ENCODE measurements around the gene TTLL5.

TTLL5 gene

DNA sequence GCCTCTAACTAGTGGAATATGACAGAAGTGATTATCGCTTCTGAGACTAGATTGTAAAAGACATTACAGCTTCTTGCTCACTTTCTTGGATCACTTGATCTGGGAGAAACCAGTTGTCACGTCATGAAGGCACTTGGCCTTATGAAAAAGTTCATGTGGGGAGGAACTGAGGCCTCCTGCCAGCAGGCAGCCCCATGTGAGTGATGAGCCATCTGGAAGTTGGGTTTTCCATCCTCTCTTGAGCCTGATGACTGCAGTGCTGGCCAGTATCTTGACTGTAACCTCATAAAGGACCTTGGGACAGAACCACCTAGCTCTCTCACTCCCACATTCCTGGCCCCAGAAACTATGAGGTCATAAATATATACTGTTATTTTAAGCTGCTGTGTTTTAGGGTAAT is 28.0 kb downstream of the TTLL5 start:
- TF ChIP-seq TAF1 (IDR thresholded peaks at IDR 0.05; ENCODE audit: low read depth) = no peak
- TF ChIP-seq, protein P1, sequence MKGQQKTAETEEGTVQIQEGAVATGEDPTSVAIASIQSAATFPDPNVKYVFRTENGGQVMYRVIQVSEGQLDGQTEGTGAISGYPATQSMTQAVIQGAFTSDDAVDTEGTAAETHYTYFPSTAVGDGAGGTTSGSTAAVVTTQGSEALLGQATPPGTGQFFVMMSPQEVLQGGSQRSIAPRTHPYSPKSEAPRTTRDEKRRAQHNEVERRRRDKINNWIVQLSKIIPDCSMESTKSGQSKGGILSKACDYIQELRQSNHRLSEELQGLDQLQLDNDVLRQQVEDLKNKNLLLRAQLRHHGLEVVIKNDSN (IDR thresholded peaks at IDR 0.05) = no peak
- TF ChIP-seq, protein P2, sequence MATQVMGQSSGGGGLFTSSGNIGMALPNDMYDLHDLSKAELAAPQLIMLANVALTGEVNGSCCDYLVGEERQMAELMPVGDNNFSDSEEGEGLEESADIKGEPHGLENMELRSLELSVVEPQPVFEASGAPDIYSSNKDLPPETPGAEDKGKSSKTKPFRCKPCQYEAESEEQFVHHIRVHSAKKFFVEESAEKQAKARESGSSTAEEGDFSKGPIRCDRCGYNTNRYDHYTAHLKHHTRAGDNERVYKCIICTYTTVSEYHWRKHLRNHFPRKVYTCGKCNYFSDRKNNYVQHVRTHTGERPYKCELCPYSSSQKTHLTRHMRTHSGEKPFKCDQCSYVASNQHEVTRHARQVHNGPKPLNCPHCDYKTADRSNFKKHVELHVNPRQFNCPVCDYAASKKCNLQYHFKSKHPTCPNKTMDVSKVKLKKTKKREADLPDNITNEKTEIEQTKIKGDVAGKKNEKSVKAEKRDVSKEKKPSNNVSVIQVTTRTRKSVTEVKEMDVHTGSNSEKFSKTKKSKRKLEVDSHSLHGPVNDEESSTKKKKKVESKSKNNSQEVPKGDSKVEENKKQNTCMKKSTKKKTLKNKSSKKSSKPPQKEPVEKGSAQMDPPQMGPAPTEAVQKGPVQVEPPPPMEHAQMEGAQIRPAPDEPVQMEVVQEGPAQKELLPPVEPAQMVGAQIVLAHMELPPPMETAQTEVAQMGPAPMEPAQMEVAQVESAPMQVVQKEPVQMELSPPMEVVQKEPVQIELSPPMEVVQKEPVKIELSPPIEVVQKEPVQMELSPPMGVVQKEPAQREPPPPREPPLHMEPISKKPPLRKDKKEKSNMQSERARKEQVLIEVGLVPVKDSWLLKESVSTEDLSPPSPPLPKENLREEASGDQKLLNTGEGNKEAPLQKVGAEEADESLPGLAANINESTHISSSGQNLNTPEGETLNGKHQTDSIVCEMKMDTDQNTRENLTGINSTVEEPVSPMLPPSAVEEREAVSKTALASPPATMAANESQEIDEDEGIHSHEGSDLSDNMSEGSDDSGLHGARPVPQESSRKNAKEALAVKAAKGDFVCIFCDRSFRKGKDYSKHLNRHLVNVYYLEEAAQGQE (IDR thresholded peaks at IDR 0.05; ENCODE audit: low read depth) = no peak
- no peak for TF ChIP-seq TEAD4 (IDR thresholded peaks at IDR 0.05)
- no peak for TF ChIP-seq CEBPB (IDR thresholded peaks at IDR 0.05)
- TF ChIP-seq, protein P3, sequence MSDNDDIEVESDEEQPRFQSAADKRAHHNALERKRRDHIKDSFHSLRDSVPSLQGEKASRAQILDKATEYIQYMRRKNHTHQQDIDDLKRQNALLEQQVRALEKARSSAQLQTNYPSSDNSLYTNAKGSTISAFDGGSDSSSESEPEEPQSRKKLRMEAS (IDR thresholded peaks at IDR 0.05) = no peak
- TF ChIP-seq ZBTB7A (IDR thresholded peaks at IDR 0.05; ENCODE audit: low read depth) = no peak
- TF ChIP-seq FOXM1 (IDR thresholded peaks at IDR 0.05; ENCODE audit: borderline replicate concordance, low read depth) = no peak
- TF ChIP-seq EP300 (IDR thresholded peaks at IDR 0.05; ENCODE audit: borderline replicate concordance) = no peak
- no peak for TF ChIP-seq NFIC (IDR thresholded peaks at IDR 0.05)
- no peak for TF ChIP-seq YY1 (IDR thresholded peaks at IDR 0.05; ENCODE audit: low read depth)
- TF ChIP-seq CREB1 (IDR thresholded peaks at IDR 0.05; ENCODE audit: low read depth) = no peak
- no peak for TF ChIP-seq TCF12 (IDR thresholded peaks at IDR 0.05; ENCODE audit: low read depth)
- TF ChIP-seq EGR1 (IDR thresholded peaks at IDR 0.05) = no peak
- no peak for TF ChIP-seq RAD21 (IDR thresholded peaks at IDR 0.05; ENCODE audit: low read depth)

DNA sequence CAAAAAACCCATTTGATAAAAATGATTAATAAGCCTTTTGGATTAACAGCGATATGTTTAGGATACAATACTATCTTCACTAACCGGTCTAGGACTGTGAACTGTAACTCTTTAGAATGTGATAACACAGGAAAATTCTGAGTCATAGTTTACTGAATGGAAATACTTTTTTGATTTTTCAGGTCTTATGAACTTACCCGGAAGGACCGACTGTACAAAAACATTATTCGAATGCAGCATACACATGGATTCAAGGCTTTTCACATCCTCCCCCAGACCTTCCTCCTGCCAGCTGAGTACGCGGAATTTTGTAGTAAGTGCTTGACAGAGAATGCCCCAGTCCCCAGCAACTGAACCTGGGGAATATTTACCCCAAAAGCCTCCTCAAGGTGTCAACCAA is 29.0 kb downstream of the TTLL5 start:
- TF ChIP-seq CREB1 (IDR thresholded peaks at IDR 0.05; ENCODE audit: low read depth) (no peak), EGR1 (IDR thresholded peaks at IDR 0.05) (no peak), TAF1 (IDR thresholded peaks at IDR 0.05; ENCODE audit: low read depth) (no peak), FOXM1 (IDR thresholded peaks at IDR 0.05; ENCODE audit: borderline replicate concordance, low read depth) (no peak), NFIC (IDR thresholded peaks at IDR 0.05) (no peak), ZBTB7A (IDR thresholded peaks at IDR 0.05; ENCODE audit: low read depth) (no peak), YY1 (IDR thresholded peaks at IDR 0.05; ENCODE audit: low read depth) (no peak), EP300 (IDR thresholded peaks at IDR 0.05; ENCODE audit: borderline replicate concordance) (no peak), RAD21 (IDR thresholded peaks at IDR 0.05; ENCODE audit: low read depth) (no peak), TCF12 (IDR thresholded peaks at IDR 0.05; ENCODE audit: low read depth) (no peak), TEAD4 (IDR thresholded peaks at IDR 0.05) (no peak), CEBPB (IDR thresholded peaks at IDR 0.05) (no peak)
- TF ChIP-seq, protein P1 (IDR thresholded peaks at IDR 0.05) = no peak
- TF ChIP-seq, protein P2 (IDR thresholded peaks at IDR 0.05; ENCODE audit: low read depth) = no peak
- TF ChIP-seq, protein P3 (IDR thresholded peaks at IDR 0.05) = no peak

DNA sequence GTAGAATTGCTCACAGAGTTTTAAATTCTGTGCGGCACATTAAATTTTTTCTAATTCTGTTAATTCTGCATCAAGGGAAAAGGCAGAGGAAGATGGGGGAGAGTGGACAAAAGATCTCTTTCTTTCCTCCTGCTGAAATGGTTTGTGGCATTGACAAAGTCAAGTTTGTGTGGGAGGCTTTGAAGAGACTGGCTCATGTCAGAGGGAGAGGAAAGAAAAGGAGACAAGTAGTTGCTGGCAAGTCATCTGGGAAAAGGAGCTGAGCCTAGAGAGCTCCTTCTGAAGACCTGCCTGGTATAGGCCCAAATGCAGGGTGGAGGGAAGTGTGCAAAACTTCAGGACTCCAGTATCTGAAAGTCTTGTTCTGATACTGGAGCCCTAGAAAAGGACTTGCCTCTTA is 36.3 kb downstream of the TTLL5 start:
- TF ChIP-seq ZBTB7A (IDR thresholded peaks at IDR 0.05; ENCODE audit: low read depth) = no peak
- TF ChIP-seq TCF12 (IDR thresholded peaks at IDR 0.05; ENCODE audit: low read depth) = no peak
- TF ChIP-seq RAD21 (IDR thresholded peaks at IDR 0.05; ENCODE audit: low read depth) = no peak
- no peak for TF ChIP-seq EP300 (IDR thresholded peaks at IDR 0.05; ENCODE audit: borderline replicate concordance)
- TF ChIP-seq TAF1 (IDR thresholded peaks at IDR 0.05; ENCODE audit: low read depth) = no peak
- no peak for TF ChIP-seq YY1 (IDR thresholded peaks at IDR 0.05; ENCODE audit: low read depth)
- TF ChIP-seq EGR1 (IDR thresholded peaks at IDR 0.05) = no peak
- no peak for TF ChIP-seq CEBPB (IDR thresholded peaks at IDR 0.05)
- TF ChIP-seq, protein P3 (IDR thresholded peaks at IDR 0.05) = no peak
- TF ChIP-seq, protein P2 (IDR thresholded peaks at IDR 0.05; ENCODE audit: low read depth) = no peak
- TF ChIP-seq, protein P1 (IDR thresholded peaks at IDR 0.05) = no peak
- no peak for TF ChIP-seq NFIC (IDR thresholded peaks at IDR 0.05)
- no peak for TF ChIP-seq TEAD4 (IDR thresholded peaks at IDR 0.05)
- TF ChIP-seq CREB1 (IDR thresholded peaks at IDR 0.05; ENCODE audit: low read depth) = no peak
- no peak for TF ChIP-seq FOXM1 (IDR thresholded peaks at IDR 0.05; ENCODE audit: borderline replicate concordance, low read depth)
